ENCODE results near the gene APOM. TPM values are rescaled to one million over a fixed set of nuclear protein-coding genes. Genes with fewer than 3 reads are reported as not detected.
A peak's percentile ranks its signal among the peaks of the same experiment; 100 is the strongest.

The APOM gene
- total and polyA plus RNA-seq, 4 experiments from 2014 or later = 1.3 to 5.2 (median 3.2) TPM

DNA sequence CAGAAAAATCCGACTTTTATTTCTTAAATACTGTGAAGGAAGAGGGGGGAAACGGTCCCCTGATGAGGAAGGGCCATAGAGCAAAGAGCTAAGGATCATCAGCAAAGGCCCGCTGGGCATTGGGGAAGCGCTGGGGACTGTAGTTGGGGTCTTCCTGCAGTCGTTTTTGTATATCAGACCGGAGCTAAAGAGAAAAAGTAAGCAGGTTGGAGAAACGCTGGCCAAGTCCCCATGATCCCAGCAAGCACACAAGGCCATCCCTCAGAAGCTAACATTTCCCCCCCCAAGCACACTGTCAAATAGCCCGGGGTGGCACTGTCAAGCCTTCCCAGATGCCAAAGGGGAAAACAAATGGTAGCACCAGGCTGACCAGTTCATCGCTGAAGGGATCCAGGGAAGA is 16.7 kb upstream of the APOM start:
- intact Hi-C loops (cut with micrococcal nuclease) = no loop called here
- H3K27ac Mint-ChIP-seq = peak overlapping the region in 4 of 7 donors; percentile 5 to 75 (median 56)
- peaks cover 36 to 78% of the 10 kb centered on the region in 2 donors for H3K36me3 Mint-ChIP-seq
- no peaks in the 10 kb centered on the region for H3K27me3 ChIP-seq (ENCODE audit: insufficient read depth, low read length)
- DNase-seq = no peak
- H3K9me3 Mint-ChIP-seq = no peaks in the 10 kb centered on the region
- CTCF ChIA-PET (ENCODE audit: partially characterized antibody) = interaction anchor here (0.6 kb wide), 1 partner anchor 12 kb away, joined by 3 read pairs; no protein-coding TSS in a partner anchor
- no peaks in the 10 kb centered on the region for H3K27me3 Mint-ChIP-seq
- peaks cover 87% of the 10 kb centered on the region for H3K36me3 ChIP-seq (ENCODE audit: insufficient read depth, low read length)
- H3K4me1 Mint-ChIP-seq = peaks cover 0 to 5% (median 3%) of the 10 kb centered on the region in 4 donors
- H3K27ac ChIP-seq (ENCODE audit: low read depth, low read length) = no peak overlapping the region
- H3K4me3 Mint-ChIP-seq = peak overlapping the region in 1 of 8 donors; percentile 11
- H3K4me3 ChIP-seq (ENCODE audit: low read length in 2 of 2) = no peak overlapping the region
- POLR2A ChIA-PET (ENCODE audit: partially characterized antibody) = interaction anchor here (0.9 to 3.2 kb wide), 3 partner anchors 13 to 18 kb away, joined by 3 to 23 read pairs (median 14); partner anchors contain the start of genes BAG6 and PRRC2A
- no peaks in the 10 kb centered on the region for H3K4me1 ChIP-seq (ENCODE audit: insufficient read depth, low read length)
- no peaks in the 10 kb centered on the region for H3K9me3 ChIP-seq (ENCODE audit: control insufficient read depth in 1 of 2, low read length in 2 of 2)

DNA sequence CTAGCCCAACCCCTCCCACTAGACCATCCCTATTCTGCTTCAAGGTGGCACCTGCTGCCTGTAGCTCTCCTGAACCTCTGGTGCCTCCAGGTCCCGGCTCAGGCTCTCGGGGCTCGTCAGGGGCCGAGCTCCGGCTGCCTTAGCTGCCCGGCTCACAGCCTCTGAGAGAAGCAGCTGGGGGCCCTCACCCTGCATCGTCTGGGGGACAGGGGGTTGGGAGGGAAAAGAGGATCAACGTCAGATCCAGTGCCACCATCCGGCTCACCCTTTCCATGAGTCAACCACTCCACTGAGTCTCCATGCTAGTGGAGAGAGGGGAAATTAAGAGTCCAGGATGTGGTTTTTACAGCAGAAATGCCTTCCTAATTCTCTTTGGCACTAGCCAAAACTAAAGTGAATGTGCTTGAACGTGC is 16.2 kb upstream of the APOM start:
- Mint-ChIP-seq H3K9me3 (no peaks in the 10 kb centered on the region), H3K4me3 (no peak overlapping the region), H3K36me3 (peaks cover 36 to 75% of the 10 kb centered on the region in 2 donors), H3K27me3 (no peaks in the 10 kb centered on the region), H3K27ac (peak overlapping the region in 3 of 7 donors; percentile 6 to 53 (median 36)), H3K4me1 (peaks cover 0 to 5% (median 2%) of the 10 kb centered on the region in 4 donors)
- POLR2A ChIA-PET (ENCODE audit: partially characterized antibody) = interaction anchor here (0.9 to 3.2 kb wide), 4 partner anchors 12 to 25 kb away, joined by 3 to 23 read pairs (median 10); partner anchors contain the start of genes BAG6, GPANK1 and PRRC2A
- Histone ChIP-seq H3K4me1 (ENCODE audit: insufficient read depth, low read length) (no peaks in the 10 kb centered on the region), H3K27me3 (ENCODE audit: insufficient read depth, low read length) (no peaks in the 10 kb centered on the region), H3K9me3 (ENCODE audit: control insufficient read depth in 1 of 2, low read length in 2 of 2) (no peaks in the 10 kb centered on the region), H3K27ac (ENCODE audit: low read depth, low read length) (no peak overlapping the region), H3K36me3 (ENCODE audit: insufficient read depth, low read length) (peaks cover 87% of the 10 kb centered on the region), H3K4me3 (ENCODE audit: low read length in 2 of 2) (no peak overlapping the region)
- intact Hi-C loops (cut with micrococcal nuclease) = no loop called here
- CTCF ChIA-PET (ENCODE audit: partially characterized antibody) = interaction anchor here (0.6 kb wide), 1 partner anchor 13 kb away, joined by 3 read pairs; no protein-coding TSS in a partner anchor
- no peak for DNase-seq

DNA sequence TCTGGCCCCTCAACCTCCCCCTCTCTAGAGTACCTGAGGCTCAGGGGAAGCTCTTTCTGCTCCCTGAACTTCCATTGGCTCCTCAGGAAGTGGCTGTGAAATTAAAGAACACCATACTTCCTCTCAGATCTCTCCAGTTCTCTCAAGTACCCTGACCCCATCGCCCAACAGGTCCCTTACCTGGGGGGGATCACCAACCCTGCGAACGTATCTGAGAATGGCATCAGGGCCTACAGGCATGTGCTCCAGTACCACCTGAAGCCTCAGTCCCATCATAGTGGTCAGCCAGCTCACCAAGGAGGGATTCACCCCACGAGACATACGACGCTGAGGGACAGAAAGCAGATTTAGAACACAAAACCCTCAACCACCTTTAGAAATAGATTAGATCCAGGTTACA is 15.1 kb upstream of the APOM start:
- Histone ChIP-seq H3K4me3 (ENCODE audit: low read length in 2 of 2) (no peak overlapping the region), H3K27me3 (ENCODE audit: insufficient read depth, low read length) (no peaks in the 10 kb centered on the region), H3K4me1 (ENCODE audit: insufficient read depth, low read length) (no peaks in the 10 kb centered on the region), H3K36me3 (ENCODE audit: insufficient read depth, low read length) (peaks cover 87% of the 10 kb centered on the region), H3K27ac (ENCODE audit: low read depth, low read length) (no peak overlapping the region), H3K9me3 (ENCODE audit: control insufficient read depth in 1 of 2, low read length in 2 of 2) (no peaks in the 10 kb centered on the region)
- POLR2A ChIA-PET (ENCODE audit: partially characterized antibody) = interaction anchor here (2.0 to 3.2 kb wide), 3 partner anchors 12 to 24 kb away, joined by 5 to 14 read pairs (median 7); partner anchors contain the start of genes BAG6, GPANK1 and PRRC2A
- peaks cover 0 to 4% (median 0%) of the 10 kb centered on the region in 8 donors for H3K9me3 Mint-ChIP-seq
- H3K27ac Mint-ChIP-seq = peak overlapping the region in 2 of 7 donors; percentile 43 to 57
- H3K4me3 Mint-ChIP-seq = no peak overlapping the region
- intact Hi-C loops (cut with micrococcal nuclease) = no loop called here
- peaks cover 38 to 74% of the 10 kb centered on the region in 2 donors for H3K36me3 Mint-ChIP-seq
- H3K27me3 Mint-ChIP-seq = no peaks in the 10 kb centered on the region
- DNase-seq = no peak
- peaks cover 0 to 6% (median 4%) of the 10 kb centered on the region in 4 donors for H3K4me1 Mint-ChIP-seq
- CTCF ChIA-PET (ENCODE audit: partially characterized antibody) = no interaction called here

DNA sequence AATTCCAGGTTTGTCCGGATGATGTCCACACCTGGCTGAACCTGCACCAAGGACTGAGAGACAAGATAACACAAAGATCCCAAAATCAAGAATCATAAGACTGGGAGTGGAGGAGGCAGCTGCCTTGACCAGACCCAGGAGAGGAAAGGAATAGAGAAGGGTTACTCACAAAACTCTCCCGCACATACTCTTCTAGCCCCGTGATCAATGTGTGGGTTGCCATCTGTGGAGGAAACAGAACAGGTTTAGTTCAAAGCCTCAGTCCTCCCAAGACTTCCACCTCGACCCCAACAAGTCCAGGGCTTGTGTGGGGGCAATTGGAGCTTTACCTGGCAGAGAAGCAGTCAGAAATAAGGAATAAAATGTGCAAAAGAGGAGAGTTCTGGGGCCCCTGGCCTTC is 14.3 kb upstream of the APOM start:
- ChIA-PET POLR2A (ENCODE audit: partially characterized antibody) (interaction anchor here (2.0 to 2.1 kb wide), 2 partner anchors 11 to 23 kb away, joined by 5 to 7 read pairs; partner anchors contain the start of genes BAG6 and GPANK1), CTCF (ENCODE audit: partially characterized antibody) (interaction anchor here (1.0 kb wide), 1 partner anchor 90 kb away, joined by 3 read pairs; no protein-coding TSS in a partner anchor)
- Histone ChIP-seq H3K4me1 (ENCODE audit: insufficient read depth, low read length) (no peaks in the 10 kb centered on the region), H3K27ac (ENCODE audit: low read depth, low read length) (no peak overlapping the region), H3K27me3 (ENCODE audit: insufficient read depth, low read length) (no peaks in the 10 kb centered on the region), H3K4me3 (ENCODE audit: low read length in 2 of 2) (no peak overlapping the region), H3K9me3 (ENCODE audit: control insufficient read depth in 1 of 2, low read length in 2 of 2) (no peaks in the 10 kb centered on the region), H3K36me3 (ENCODE audit: insufficient read depth, low read length) (peaks cover 86% of the 10 kb centered on the region)
- H3K27ac Mint-ChIP-seq = peak overlapping the region in 4 of 7 donors; percentile 45 to 74 (median 65)
- H3K36me3 Mint-ChIP-seq = peaks cover 37 to 73% of the 10 kb centered on the region in 2 donors
- intact Hi-C loops (cut with micrococcal nuclease) = no loop called here
- H3K4me3 Mint-ChIP-seq = no peak overlapping the region
- DNase-seq = no peak
- peaks cover 0 to 4% (median 0%) of the 10 kb centered on the region in 8 donors for H3K9me3 Mint-ChIP-seq
- peaks cover 0 to 6% (median 4%) of the 10 kb centered on the region in 4 donors for H3K4me1 Mint-ChIP-seq
- no peaks in the 10 kb centered on the region for H3K27me3 Mint-ChIP-seq

DNA sequence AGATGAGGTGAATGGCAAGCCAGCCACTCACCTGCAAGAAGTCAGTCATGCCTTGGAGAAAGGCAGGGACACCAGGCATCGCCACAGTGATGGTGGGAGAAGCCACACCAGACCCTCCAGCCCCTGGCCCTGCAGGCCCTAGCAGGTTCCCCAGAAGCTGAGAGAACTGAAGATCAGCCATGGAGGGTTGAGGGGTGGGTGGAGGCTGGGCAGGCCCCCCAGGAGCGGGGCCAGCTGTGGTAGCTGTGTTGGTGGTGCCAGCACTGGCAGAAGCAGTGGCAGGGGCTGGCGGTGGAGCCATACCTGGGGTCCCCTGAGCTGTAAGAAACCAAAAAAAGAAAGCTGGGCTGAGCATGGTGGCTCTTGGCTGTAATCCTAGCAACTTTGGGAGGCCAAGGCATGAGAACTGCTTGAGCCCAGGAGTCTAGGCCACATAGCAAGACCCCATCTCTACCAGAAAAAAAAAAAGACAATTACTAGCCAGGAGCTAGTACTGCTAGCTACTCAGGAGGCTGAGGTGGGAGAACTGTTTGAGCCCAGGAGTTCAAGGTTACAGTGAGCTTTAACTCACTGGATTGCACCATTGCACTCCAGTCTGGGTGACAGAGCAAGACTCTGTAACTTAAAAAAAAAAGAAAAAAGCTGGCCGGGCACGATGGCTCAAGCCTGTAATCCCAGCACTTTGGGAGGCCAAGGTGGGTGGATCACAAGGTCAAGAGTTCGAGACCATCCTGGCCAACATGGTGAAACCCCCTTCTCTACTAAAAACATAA is 12.7 kb upstream of the APOM start:
- CTCF ChIA-PET (ENCODE audit: partially characterized antibody) = interaction anchor here (0.6 to 0.9 kb wide), 3 partner anchors 38 to 271 kb away, joined by 3 to 4 read pairs (median 3); no protein-coding TSS in a partner anchor
- no peak overlapping the region for H3K27ac ChIP-seq (ENCODE audit: low read depth, low read length)

DNA sequence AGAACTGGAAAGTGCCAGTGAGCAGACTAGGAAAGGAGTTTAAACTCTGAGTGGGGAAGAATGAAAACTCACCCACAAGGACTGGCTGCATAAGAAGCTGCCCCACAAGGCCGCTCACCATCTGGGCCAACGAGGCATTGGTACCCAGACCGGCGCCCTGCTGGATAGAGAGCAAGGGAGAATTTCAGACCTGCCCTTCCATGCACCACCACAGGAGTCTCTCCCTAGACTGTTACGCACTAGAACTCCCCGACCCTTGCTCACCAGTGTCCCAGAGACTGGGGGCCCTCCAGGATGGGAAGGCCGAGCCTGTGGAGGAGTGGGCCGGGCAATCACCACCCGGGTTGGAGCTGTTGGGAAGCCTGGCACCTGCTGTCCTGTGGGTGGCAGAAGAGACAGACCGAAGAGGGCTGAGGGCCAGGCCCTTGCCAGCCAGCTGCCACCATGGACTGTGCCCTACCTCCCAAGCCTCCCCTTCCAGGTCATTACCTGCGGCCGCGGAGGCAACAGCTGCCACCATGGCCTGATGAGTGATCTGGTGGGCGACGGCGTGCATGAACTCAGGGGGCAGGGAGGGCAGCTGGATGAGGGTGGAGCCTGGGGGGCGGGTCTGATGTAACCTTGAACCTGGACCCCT is 11.8 kb upstream of the APOM start:
- Mint-ChIP-seq H3K27ac (no peak overlapping the region), H3K9me3 (peaks cover 0 to 4% (median 0%) of the 10 kb centered on the region in 8 donors), H3K36me3 (peaks cover 49 to 74% of the 10 kb centered on the region in 2 donors), H3K27me3 (no peaks in the 10 kb centered on the region), H3K4me3 (no peak overlapping the region), H3K4me1 (peaks cover 0 to 8% (median 5%) of the 10 kb centered on the region in 4 donors)
- Histone ChIP-seq H3K9me3 (ENCODE audit: control insufficient read depth in 1 of 2, low read length in 2 of 2) (no peaks in the 10 kb centered on the region), H3K4me3 (ENCODE audit: low read length in 2 of 2) (no peak overlapping the region), H3K36me3 (ENCODE audit: insufficient read depth, low read length) (peaks cover 90% of the 10 kb centered on the region), H3K4me1 (ENCODE audit: insufficient read depth, low read length) (no peaks in the 10 kb centered on the region), H3K27ac (ENCODE audit: low read depth, low read length) (no peak overlapping the region), H3K27me3 (ENCODE audit: insufficient read depth, low read length) (no peaks in the 10 kb centered on the region)
- intact Hi-C loops (cut with micrococcal nuclease) = no loop called here
- no peak for DNase-seq
- POLR2A ChIA-PET (ENCODE audit: partially characterized antibody) = interaction anchor here (1.3 to 1.6 kb wide), 3 partner anchors 8 to 17 kb away, joined by 4 to 12 read pairs (median 4); partner anchors contain the start of genes BAG6 and C6orf47
- CTCF ChIA-PET (ENCODE audit: partially characterized antibody) = interaction anchor here (0.7 to 0.9 kb wide), 2 partner anchors 37 to 270 kb away, joined by 3 to 4 read pairs; no protein-coding TSS in a partner anchor

More for the DNA sequence above, 12.7 kb upstream of the APOM start:
- peaks cover 43 to 72% of the 10 kb centered on the region in 2 donors for H3K36me3 Mint-ChIP-seq
- POLR2A ChIA-PET (ENCODE audit: partially characterized antibody) = interaction anchor here (0.6 to 1.6 kb wide), 6 partner anchors 9 to 1328 kb away, joined by 3 to 12 read pairs (median 4); partner anchors contain the start of genes BAG6 and C6orf47
- Histone ChIP-seq H3K27me3 (ENCODE audit: insufficient read depth, low read length) (no peaks in the 10 kb centered on the region), H3K4me1 (ENCODE audit: insufficient read depth, low read length) (no peaks in the 10 kb centered on the region), H3K9me3 (ENCODE audit: control insufficient read depth in 1 of 2, low read length in 2 of 2) (no peaks in the 10 kb centered on the region), H3K36me3 (ENCODE audit: insufficient read depth, low read length) (peaks cover 85% of the 10 kb centered on the region), H3K4me3 (ENCODE audit: low read length in 2 of 2) (no peak overlapping the region)
- no peak overlapping the region for H3K4me3 Mint-ChIP-seq
- H3K9me3 Mint-ChIP-seq = peaks cover 0 to 4% (median 0%) of the 10 kb centered on the region in 8 donors
- no peak overlapping the region for H3K27ac Mint-ChIP-seq
- no peaks in the 10 kb centered on the region for H3K27me3 Mint-ChIP-seq
- H3K4me1 Mint-ChIP-seq = peaks cover 0 to 6% (median 4%) of the 10 kb centered on the region in 4 donors
- intact Hi-C loops (cut with micrococcal nuclease) = no loop called here
- DNase-seq = no peak

All from CD4-positive, alpha-beta memory T cell (primary cell).